GM21447 (cell line): ENCODE measurements around the gene C22orf23.
A peak's percentile ranks its signal among the peaks of the same experiment; 100 is the strongest.

Experiments used
- ATAC-seq: cut with Tn5 transposase; IDR thresholded peaks from one replicate; pipeline ENCODE4 v1.9.1; 2021; ENCODE audit not compliant: unreplicated experiment

The C22orf23 gene

GRCh38 chr22:37926771-37927636 lies 26.4 kb downstream of the C22orf23 start:
- ATAC-seq: no peak

- ATAC-seq: no peak
These were observed 27.0 kb downstream of the C22orf23 start for GRCh38 chr22:37926358-37926757.

- ATAC-seq: no peak
These were observed 27.6 kb downstream of the C22orf23 start for GRCh38 chr22:37925767-37926166.

- ATAC-seq: no peak
These were observed 28.1 kb downstream of the C22orf23 start for GRCh38 chr22:37925330-37925729.

- ATAC-seq: no peak
These were observed 28.9 kb downstream of the C22orf23 start for GRCh38 chr22:37924386-37925065.

GRCh38 chr22:37923927-37924326 lies 29.5 kb downstream of the C22orf23 start:
- no peak for ATAC-seq

GRCh38 chr22:37922191-37922590 lies 31.2 kb downstream of the C22orf23 start:
- no peak for ATAC-seq

GRCh38 chr22:37920126-37920525 lies 33.3 kb downstream of the C22orf23 start:
- ATAC-seq: no peak

- ATAC-seq: no peak
These were observed 34.7 kb downstream of the C22orf23 start for GRCh38 chr22:37918580-37919270.

- ATAC-seq: no peak
These were observed 35.4 kb downstream of the C22orf23 start for GRCh38 chr22:37917874-37918548.

- no peak for ATAC-seq
These were observed 37.1 kb downstream of the C22orf23 start for GRCh38 chr22:37916311-37916710.

- ATAC-seq: no peak
These were observed 40.1 kb downstream of the C22orf23 start for GRCh38 chr22:37913233-37913721.

- no peak for ATAC-seq
These were observed 41.2 kb downstream of the C22orf23 start for GRCh38 chr22:37912171-37912570.

GRCh38 chr22:37911697-37912096 lies 41.7 kb downstream of the C22orf23 start:
- ATAC-seq: no peak

GRCh38 chr22:37910890-37911672 lies 42.3 kb downstream of the C22orf23 start:
- ATAC-seq: no peak

- ATAC-seq: no peak
These were observed 43.6 kb downstream of the C22orf23 start for GRCh38 chr22:37909766-37910165.

- no peak for ATAC-seq
These were observed 46.1 kb downstream of the C22orf23 start for GRCh38 chr22:37907036-37907954.

- ATAC-seq: peak; percentile 41
These were observed 46.9 kb downstream of the C22orf23 start for GRCh38 chr22:37906364-37907008.
